Hepatocyte (in vitro differentiated cells): Measurements from ENCODE around the gene KCNQ5. TPM values are rescaled to one million over a fixed set of nuclear protein-coding genes. Genes with fewer than 3 reads are reported as not detected.

Source experiments
- DNase-seq: peaks from one replicate; pipeline ENCODE4 v3.0.0-alpha.2; 2016; ENCODE audit warnings: low spot score
- H2AFZ ChIP-seq: fragments of 200-600 bp; sonication (generic); 2 replicates; pipeline ENCODE4 v1.6.0; 2016; ENCODE audit warnings: antibody characterized with exemption, mild to moderate bottlenecking
- H3K27ac ChIP-seq: fragments of 200-600 bp; sonication (generic); 2 replicates; pipeline ENCODE4 v1.5.1; 2016; ENCODE audit warnings: mild to moderate bottlenecking
- H3K27me3 ChIP-seq: fragments of 200-600 bp; sonication (generic); 2 replicates; pipeline ENCODE4 v1.6.1; 2016
- H3K36me3 ChIP-seq: fragments of 200-600 bp; sonication (generic); replicated peaks from 2 replicates; pipeline ENCODE4 v1.5.1; 2016; ENCODE audit warnings: low read depth; ENCODE audit not compliant: insufficient read depth
- H3K4me1 ChIP-seq: fragments of 200-600 bp; sonication (generic); 2 replicates; pipeline ENCODE4 v1.5.1; 2016; ENCODE audit warnings: mild to moderate bottlenecking, moderate library complexity; ENCODE audit not compliant: insufficient read depth
- H3K4me2 ChIP-seq: fragments of 200-600 bp; sonication (generic); 2 replicates; pipeline ENCODE4 v1.6.0; 2016
- H3K4me3 ChIP-seq: fragments of 200-600 bp; sonication (generic); 2 replicates; pipeline ENCODE4 v1.5.1; 2016; ENCODE audit warnings: mild to moderate bottlenecking
- H3K79me2 ChIP-seq: fragments of 200-600 bp; sonication (generic); 2 replicates; pipeline ENCODE4 v1.6.0; 2017; ENCODE audit warnings: mild to moderate bottlenecking
- H3K9me2 ChIP-seq: fragments of 200-600 bp; sonication (generic); replicated peaks from 2 replicates; pipeline ENCODE4 v1.6.0; 2017; ENCODE audit warnings: mild to moderate bottlenecking; ENCODE audit not compliant: insufficient read depth
- H3K9me3 ChIP-seq: fragments of 200-600 bp; sonication (generic); 2 replicates; pipeline ENCODE4 v1.5.1; 2016; ENCODE audit warnings: low read depth, mild to moderate bottlenecking
- H4K20me1 ChIP-seq: fragments of 200-600 bp; sonication (generic); 2 replicates; pipeline ENCODE4 v1.6.0; 2016; ENCODE audit warnings: mild to moderate bottlenecking; ENCODE audit not compliant: insufficient read depth, poor library complexity, severe bottlenecking
- EZH2 ChIP-seq: fragments of 200-600 bp; sonication (generic); IDR thresholded peaks from 2 replicates; pipeline ENCODE4 v1.6.1; 2016; ENCODE audit warnings: antibody characterized with exemption, mild to moderate bottlenecking, borderline replicate concordance
- EZH2phosphoT487 ChIP-seq: fragments of 200-600 bp; sonication (generic); IDR thresholded peaks from one replicate; pipeline ENCODE4 v1.6.1; 2018; ENCODE audit warnings: antibody characterized with exemption, mild to moderate bottlenecking, low read depth, moderate library complexity; ENCODE audit not compliant: unreplicated experiment, severe bottlenecking
- WGBS: methylation state at CpG from one replicate; pipeline ENCODE4 v1.1.6; 2016; ENCODE audit warnings: low lambda C conversion rate; ENCODE audit errors: missing lambda C conversion rate; 5-methylcytosine and 5-hydroxymethylcytosine counted together
- polyA plus RNA-seq: library from polyadenylated mRNA; unstranded; fragments of >200 nt; fragmentation: Nextera tagmentation; extraction: Ambion mirVana; gene quantifications from 2 replicates; pipeline ENCODE4 v1.2.1, GENCODE V29; 2016
- total RNA-seq: library from RNA; depleted of rRNA; stranded (reverse); fragments of >200 nt; gene quantifications from 2 replicates; pipeline ENCODE4 v1.2.3, GENCODE V29; 2014
- TF ChIP-seq, protein P1 (sequence below): fragments of 200-600 bp; sonication (generic); IDR thresholded peaks from 2 replicates; pipeline ENCODE4 v1.5.1; 2016; ENCODE audit warnings: antibody characterized with exemption, mild to moderate bottlenecking; ENCODE audit not compliant: poor library complexity

The KCNQ5 gene
- total and polyA plus RNA-seq, 2 experiments from 2014 or later = 1.6 to 2.0 TPM

DNA sequence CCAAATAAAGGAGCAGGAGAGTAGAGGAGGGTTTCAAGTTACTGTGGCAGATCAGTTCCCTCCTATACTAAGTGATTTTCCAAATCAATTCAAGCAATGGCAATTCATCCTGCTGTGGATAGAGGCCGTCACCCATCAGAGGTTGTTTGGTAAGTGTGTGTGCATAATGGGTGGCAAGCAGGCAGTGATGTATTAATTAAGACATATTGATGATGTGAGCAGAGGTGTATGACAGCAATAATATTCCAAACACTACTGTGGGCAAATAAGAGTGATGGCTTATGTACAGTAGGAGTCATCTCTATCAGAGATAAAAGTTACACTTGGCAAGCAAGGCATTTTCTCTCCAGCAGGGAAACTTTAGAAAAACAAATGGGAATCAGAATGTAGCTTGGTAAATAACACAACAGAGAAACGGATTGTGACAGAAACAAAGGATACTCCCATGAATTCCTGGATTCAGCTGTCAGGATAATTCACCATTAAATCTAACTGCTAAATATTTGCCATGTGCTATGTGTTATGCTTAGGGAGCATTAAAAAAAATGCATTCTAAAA is 407.1 kb downstream of the KCNQ5 start:
- Histone ChIP-seq H3K36me3 (no peaks in the 10 kb centered on the region), H3K4me2 (no peak overlapping the region), H2AFZ (no peak overlapping the region), H3K9me3 (no peaks in the 10 kb centered on the region), H3K27ac (no peak overlapping the region), H3K4me3 (no peak overlapping the region), H3K79me2 (no peaks in the 10 kb centered on the region), H3K27me3 (no peaks in the 10 kb centered on the region), H3K4me1 (no peaks in the 10 kb centered on the region), H3K9me2 (no peaks in the 10 kb centered on the region), H4K20me1 (no peaks in the 10 kb centered on the region)
- DNase-seq = no peak
- TF ChIP-seq, protein P1, sequence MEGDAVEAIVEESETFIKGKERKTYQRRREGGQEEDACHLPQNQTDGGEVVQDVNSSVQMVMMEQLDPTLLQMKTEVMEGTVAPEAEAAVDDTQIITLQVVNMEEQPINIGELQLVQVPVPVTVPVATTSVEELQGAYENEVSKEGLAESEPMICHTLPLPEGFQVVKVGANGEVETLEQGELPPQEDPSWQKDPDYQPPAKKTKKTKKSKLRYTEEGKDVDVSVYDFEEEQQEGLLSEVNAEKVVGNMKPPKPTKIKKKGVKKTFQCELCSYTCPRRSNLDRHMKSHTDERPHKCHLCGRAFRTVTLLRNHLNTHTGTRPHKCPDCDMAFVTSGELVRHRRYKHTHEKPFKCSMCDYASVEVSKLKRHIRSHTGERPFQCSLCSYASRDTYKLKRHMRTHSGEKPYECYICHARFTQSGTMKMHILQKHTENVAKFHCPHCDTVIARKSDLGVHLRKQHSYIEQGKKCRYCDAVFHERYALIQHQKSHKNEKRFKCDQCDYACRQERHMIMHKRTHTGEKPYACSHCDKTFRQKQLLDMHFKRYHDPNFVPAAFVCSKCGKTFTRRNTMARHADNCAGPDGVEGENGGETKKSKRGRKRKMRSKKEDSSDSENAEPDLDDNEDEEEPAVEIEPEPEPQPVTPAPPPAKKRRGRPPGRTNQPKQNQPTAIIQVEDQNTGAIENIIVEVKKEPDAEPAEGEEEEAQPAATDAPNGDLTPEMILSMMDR = no peak
- TF ChIP-seq EZH2 (no peak), EZH2phosphoT487 (no peak)
- WGBS = 65% methylated on average over 2 of the region's 2 CpGs

DNA sequence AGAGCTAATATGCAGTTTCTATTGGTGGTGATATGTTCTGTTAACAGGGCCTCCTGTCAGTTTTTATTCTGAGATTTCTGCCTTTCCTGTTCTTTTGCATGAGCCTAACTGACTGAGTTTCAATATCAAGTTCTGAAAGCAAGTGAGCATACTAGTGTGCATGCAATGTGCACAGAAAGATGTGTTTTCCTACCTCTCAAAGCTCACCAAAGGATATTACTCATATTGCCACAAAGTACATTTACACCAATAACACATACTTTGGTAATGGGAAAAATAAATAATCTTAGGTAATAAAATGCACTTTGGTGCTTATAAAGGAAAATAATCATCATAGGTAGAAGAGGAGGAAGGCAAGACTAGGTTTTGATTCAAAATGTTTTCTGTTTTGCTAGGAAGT is 408.4 kb downstream of the KCNQ5 start:
- Histone ChIP-seq H3K27ac (no peak overlapping the region), H3K9me3 (no peaks in the 10 kb centered on the region), H3K9me2 (no peaks in the 10 kb centered on the region), H3K79me2 (no peaks in the 10 kb centered on the region), H3K4me2 (no peak overlapping the region), H4K20me1 (no peaks in the 10 kb centered on the region), H3K4me1 (no peaks in the 10 kb centered on the region), H3K27me3 (no peaks in the 10 kb centered on the region), H3K4me3 (no peak overlapping the region), H3K36me3 (no peaks in the 10 kb centered on the region), H2AFZ (no peak overlapping the region)
- no peak for DNase-seq
- TF ChIP-seq, protein P1 = no peak
- TF ChIP-seq EZH2 (no peak), EZH2phosphoT487 (no peak)

- H3K27me3 ChIP-seq = no peaks in the 10 kb centered on the region
- H2AFZ ChIP-seq = no peak overlapping the region
- 67% methylated on average over 9 of the region's 9 CpGs for WGBS
Observed at GRCh38 chr6:73030791-73031782, 409.2 kb downstream of the KCNQ5 start.

More at GRCh38 chr6:73030791-73031782, 409.2 kb downstream of the KCNQ5 start:
- no peaks in the 10 kb centered on the region for H3K36me3 ChIP-seq
- no peak overlapping the region for H3K4me2 ChIP-seq
- no peak overlapping the region for H3K4me3 ChIP-seq
- H3K27ac ChIP-seq = no peak overlapping the region
- no peaks in the 10 kb centered on the region for H4K20me1 ChIP-seq
- H3K9me3 ChIP-seq = no peaks in the 10 kb centered on the region
- TF ChIP-seq EZH2phosphoT487 (no peak), EZH2 (no peak)
- TF ChIP-seq, protein P1 = no peak
- no peaks in the 10 kb centered on the region for H3K9me2 ChIP-seq
- no peaks in the 10 kb centered on the region for H3K79me2 ChIP-seq
- H3K4me1 ChIP-seq = no peaks in the 10 kb centered on the region
- no peak for DNase-seq
